ENCODE data around the gene CRADD.

Gene CRADD

DNA sequence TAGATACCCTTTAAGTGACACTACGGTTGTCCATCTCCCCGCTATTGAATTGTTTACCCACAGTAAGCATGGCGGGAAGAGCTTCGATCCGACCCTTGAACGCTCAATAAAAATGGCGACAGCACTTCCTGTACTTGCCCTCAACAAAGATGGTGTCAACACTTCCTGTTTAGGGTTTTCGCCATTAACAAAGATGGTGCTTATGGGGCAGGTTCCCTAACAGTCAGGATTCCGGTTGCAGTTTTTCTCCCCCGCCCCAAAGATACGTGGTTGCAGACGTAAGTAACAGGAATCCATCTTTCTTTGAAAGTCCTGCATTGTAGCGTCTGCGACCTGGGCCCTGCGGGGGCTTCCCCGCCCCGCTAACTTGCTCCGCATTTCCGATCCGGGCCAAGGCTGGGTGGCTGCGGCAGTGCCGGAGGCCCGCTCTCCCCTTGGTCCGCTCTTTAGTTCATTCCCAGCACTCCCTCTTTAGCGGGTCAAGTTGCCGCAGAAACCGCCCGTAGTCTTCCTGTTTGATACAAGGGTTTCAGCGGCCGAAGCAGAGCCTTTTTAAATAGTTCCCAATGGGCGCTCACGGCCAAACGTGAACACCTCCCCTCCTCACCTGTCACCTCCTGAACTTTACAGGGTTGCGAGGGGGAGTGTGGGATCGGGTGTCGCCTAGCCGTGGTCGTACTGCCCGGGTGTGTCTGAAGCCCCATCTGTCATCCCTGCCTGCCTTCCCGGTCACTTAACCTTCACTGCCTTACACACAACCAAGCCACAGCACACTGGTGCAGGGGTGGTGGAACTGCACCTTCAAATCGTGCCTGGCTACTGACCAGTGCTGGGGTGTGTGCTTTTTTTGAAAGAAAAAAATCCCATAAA is at the start of gene CRADD (continued):
- TF ChIP-seq ZNF48 (tag by site-specific recombination; IDR thresholded peaks at IDR 0.05) (no peak), KLF16 (tag by site-specific recombination; IDR thresholded peaks at IDR 0.05) (peak; percentile 50; the same call in 1 of the 2 replicates), ZNF776 (tag by site-specific recombination; IDR thresholded peaks at IDR 0.05; ENCODE audit: borderline replicate concordance) (no peak), ZNF248 (tag by site-specific recombination; IDR thresholded peaks at IDR 0.05) (no peak), MYNN (tag by site-specific recombination; IDR thresholded peaks at IDR 0.05; ENCODE audit: borderline replicate concordance) (no peak), ZNF394 (tag by site-specific recombination; IDR thresholded peaks at IDR 0.05; ENCODE audit: borderline replicate concordance) (peak; percentile 59; the same call in 1 of the 2 replicates), ZNF16 (tag by site-specific recombination; IDR thresholded peaks at IDR 0.05; ENCODE audit: low read depth) (no peak), ZSCAN30 (tag by site-specific recombination; IDR thresholded peaks at IDR 0.05) (peak; percentile 42), ZNF747 (tag by site-specific recombination; IDR thresholded peaks at IDR 0.05) (no peak), ZNF830 (tag by site-specific recombination; IDR thresholded peaks at IDR 0.05; ENCODE audit: low read depth) (no peak), ZNF157 (tag by site-specific recombination; IDR thresholded peaks at IDR 0.05) (no peak), ZNF621 (tag by site-specific recombination; IDR thresholded peaks at IDR 0.05) (no peak), ZNF623 (tag by site-specific recombination; IDR thresholded peaks at IDR 0.05) (peak; percentile 10; the same call in 1 of the 2 replicates), ZNF354C (tag by site-specific recombination; IDR thresholded peaks at IDR 0.05; ENCODE audit: borderline replicate concordance, low read depth) (no peak), MZF1 (tag by site-specific recombination; IDR thresholded peaks at IDR 0.05; ENCODE audit: borderline replicate concordance) (no peak; the same call in none of the 2 replicates), ZBTB48 (tag by site-specific recombination; IDR thresholded peaks at IDR 0.05) (peak; percentile 87), ZNF610 (tag by site-specific recombination; IDR thresholded peaks at IDR 0.05; ENCODE audit: borderline replicate concordance) (peak; percentile 23; the same call in 1 of the 2 replicates), ZNF473 (tag by site-specific recombination; IDR thresholded peaks at IDR 0.05) (no peak), PRDM1 (tag by site-specific recombination; IDR thresholded peaks at IDR 0.05) (no peak), ZNF654 (tag by site-specific recombination; IDR thresholded peaks at IDR 0.05; ENCODE audit: low read depth) (no peak; the same call in 1 of the 2 replicates), TCF7L2 (IDR thresholded peaks at IDR 0.05; ENCODE audit: borderline replicate concordance, low read depth, low read length) (no peak)
- TF ChIP-seq, protein P1, sequence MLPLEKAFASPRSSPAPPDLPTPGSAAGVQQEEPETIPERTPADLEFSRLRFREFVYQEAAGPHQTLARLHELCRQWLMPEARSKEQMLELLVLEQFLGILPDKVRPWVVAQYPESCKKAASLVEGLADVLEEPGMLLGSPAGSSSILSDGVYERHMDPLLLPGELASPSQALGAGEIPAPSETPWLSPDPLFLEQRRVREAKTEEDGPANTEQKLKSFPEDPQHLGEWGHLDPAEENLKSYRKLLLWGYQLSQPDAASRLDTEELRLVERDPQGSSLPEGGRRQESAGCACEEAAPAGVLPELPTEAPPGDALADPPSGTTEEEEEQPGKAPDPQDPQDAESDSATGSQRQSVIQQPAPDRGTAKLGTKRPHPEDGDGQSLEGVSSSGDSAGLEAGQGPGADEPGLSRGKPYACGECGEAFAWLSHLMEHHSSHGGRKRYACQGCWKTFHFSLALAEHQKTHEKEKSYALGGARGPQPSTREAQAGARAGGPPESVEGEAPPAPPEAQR (tag by site-specific recombination; IDR thresholded peaks at IDR 0.05), result no peak
- TF ChIP-seq, protein P2, sequence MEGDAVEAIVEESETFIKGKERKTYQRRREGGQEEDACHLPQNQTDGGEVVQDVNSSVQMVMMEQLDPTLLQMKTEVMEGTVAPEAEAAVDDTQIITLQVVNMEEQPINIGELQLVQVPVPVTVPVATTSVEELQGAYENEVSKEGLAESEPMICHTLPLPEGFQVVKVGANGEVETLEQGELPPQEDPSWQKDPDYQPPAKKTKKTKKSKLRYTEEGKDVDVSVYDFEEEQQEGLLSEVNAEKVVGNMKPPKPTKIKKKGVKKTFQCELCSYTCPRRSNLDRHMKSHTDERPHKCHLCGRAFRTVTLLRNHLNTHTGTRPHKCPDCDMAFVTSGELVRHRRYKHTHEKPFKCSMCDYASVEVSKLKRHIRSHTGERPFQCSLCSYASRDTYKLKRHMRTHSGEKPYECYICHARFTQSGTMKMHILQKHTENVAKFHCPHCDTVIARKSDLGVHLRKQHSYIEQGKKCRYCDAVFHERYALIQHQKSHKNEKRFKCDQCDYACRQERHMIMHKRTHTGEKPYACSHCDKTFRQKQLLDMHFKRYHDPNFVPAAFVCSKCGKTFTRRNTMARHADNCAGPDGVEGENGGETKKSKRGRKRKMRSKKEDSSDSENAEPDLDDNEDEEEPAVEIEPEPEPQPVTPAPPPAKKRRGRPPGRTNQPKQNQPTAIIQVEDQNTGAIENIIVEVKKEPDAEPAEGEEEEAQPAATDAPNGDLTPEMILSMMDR (tag by site-specific recombination; IDR thresholded peaks at IDR 0.05), result no peak
- TF ChIP-seq, protein P3, sequence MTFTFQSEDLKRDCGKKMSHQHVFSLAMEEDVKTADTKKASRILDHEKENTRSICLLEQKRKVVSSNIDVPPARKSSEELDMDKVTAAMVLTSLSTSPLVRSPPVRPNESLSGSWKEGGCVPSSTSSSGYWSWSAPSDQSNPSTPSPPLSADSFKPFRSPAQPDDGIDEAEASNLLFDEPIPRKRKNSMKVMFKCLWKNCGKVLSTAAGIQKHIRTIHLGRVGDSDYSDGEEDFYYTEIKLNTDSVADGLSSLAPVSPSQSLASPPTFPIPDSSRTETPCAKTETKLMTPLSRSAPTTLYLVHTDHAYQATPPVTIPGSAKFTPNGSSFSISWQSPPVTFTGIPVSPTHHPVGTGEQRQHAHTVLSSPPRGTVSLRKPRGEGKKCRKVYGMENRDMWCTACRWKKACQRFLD (tag by site-specific recombination; IDR thresholded peaks at IDR 0.05), result no peak
- TF ChIP-seq, protein P4, sequence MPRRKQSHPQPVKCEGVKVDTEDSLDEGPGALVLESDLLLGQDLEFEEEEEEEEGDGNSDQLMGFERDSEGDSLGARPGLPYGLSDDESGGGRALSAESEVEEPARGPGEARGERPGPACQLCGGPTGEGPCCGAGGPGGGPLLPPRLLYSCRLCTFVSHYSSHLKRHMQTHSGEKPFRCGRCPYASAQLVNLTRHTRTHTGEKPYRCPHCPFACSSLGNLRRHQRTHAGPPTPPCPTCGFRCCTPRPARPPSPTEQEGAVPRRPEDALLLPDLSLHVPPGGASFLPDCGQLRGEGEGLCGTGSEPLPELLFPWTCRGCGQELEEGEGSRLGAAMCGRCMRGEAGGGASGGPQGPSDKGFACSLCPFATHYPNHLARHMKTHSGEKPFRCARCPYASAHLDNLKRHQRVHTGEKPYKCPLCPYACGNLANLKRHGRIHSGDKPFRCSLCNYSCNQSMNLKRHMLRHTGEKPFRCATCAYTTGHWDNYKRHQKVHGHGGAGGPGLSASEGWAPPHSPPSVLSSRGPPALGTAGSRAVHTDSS (tag by site-specific recombination; IDR thresholded peaks at IDR 0.05), result no peak; the same call in none of the 2 replicates
- TF ChIP-seq, protein P5, sequence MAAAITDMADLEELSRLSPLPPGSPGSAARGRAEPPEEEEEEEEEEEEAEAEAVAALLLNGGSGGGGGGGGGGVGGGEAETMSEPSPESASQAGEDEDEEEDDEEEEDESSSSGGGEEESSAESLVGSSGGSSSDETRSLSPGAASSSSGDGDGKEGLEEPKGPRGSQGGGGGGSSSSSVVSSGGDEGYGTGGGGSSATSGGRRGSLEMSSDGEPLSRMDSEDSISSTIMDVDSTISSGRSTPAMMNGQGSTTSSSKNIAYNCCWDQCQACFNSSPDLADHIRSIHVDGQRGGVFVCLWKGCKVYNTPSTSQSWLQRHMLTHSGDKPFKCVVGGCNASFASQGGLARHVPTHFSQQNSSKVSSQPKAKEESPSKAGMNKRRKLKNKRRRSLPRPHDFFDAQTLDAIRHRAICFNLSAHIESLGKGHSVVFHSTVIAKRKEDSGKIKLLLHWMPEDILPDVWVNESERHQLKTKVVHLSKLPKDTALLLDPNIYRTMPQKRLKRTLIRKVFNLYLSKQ (tag by site-specific recombination; IDR thresholded peaks at IDR 0.05; ENCODE audit: borderline replicate concordance), result no peak
- TF ChIP-seq, protein P6, sequence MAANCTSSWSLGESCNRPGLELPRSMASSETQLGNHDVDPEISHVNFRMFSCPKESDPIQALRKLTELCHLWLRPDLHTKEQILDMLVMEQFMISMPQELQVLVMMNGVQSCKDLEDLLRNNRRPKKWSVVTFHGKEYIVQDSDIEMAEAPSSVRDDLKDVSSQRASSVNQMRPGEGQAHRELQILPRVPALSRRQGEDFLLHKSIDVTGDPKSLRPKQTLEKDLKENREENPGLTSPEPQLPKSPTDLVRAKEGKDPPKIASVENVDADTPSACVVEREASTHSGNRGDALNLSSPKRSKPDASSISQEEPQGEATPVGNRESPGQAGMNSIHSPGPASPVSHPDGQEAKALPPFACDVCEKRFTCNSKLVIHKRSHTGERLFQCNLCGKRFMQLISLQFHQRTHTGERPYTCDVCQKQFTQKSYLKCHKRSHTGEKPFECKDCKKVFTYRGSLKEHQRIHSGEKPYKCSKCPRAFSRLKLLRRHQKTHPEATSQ (tag by site-specific recombination; IDR thresholded peaks at IDR 0.05), result no peak
- TF ChIP-seq, protein P7, sequence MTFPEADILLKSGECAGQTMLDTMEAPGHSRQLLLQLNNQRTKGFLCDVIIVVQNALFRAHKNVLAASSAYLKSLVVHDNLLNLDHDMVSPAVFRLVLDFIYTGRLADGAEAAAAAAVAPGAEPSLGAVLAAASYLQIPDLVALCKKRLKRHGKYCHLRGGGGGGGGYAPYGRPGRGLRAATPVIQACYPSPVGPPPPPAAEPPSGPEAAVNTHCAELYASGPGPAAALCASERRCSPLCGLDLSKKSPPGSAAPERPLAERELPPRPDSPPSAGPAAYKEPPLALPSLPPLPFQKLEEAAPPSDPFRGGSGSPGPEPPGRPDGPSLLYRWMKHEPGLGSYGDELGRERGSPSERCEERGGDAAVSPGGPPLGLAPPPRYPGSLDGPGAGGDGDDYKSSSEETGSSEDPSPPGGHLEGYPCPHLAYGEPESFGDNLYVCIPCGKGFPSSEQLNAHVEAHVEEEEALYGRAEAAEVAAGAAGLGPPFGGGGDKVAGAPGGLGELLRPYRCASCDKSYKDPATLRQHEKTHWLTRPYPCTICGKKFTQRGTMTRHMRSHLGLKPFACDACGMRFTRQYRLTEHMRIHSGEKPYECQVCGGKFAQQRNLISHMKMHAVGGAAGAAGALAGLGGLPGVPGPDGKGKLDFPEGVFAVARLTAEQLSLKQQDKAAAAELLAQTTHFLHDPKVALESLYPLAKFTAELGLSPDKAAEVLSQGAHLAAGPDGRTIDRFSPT (tag by site-specific recombination; IDR thresholded peaks at IDR 0.05), result no peak

All from HEK293 (cell line).